HUES64 (cell line): ENCODE results near the gene ZDHHC14.

Source experiments
- H3K27ac ChIP-seq: 2 replicates; pipeline ENCODE4 v1.7.0; 2013; ENCODE audit warnings: low read depth, low read length, inconsistent platforms
- H3K27me3 ChIP-seq: 2 replicates; pipeline ENCODE4 v1.6.1; 2013; ENCODE audit warnings: mild to moderate bottlenecking, low read length; ENCODE audit not compliant: insufficient read depth
- H3K36me3 ChIP-seq: 2 replicates; pipeline ENCODE4 v1.6.1; 2013; ENCODE audit warnings: mild to moderate bottlenecking, low read length; ENCODE audit not compliant: insufficient read depth
- H3K4me1 ChIP-seq: 2 replicates; pipeline ENCODE4 v1.6.1; 2013; ENCODE audit warnings: mild to moderate bottlenecking, low read length, moderate library complexity; ENCODE audit not compliant: insufficient read depth
- H3K4me3 ChIP-seq: 2 replicates; pipeline ENCODE4 v1.5.1; 2013; ENCODE audit warnings: mild to moderate bottlenecking, low read length, moderate library complexity
- H3K9ac ChIP-seq: 2 replicates; pipeline ENCODE4 v1.6.1; 2013; ENCODE audit warnings: mild to moderate bottlenecking, low read depth, low read length
- H3K9me3 ChIP-seq: 2 replicates; pipeline ENCODE4 v1.6.1; 2013; ENCODE audit warnings: low read depth, low read length; ENCODE audit not compliant: insufficient read depth
- WGBS: fragments of 150-250, 120-280 bp; methylation state at CpG from one replicate; pipeline ENCODE4 v1.1.7; 2013; ENCODE audit warnings: missing lambda C conversion rate; 5-methylcytosine and 5-hydroxymethylcytosine counted together

The ZDHHC14 gene

DNA sequence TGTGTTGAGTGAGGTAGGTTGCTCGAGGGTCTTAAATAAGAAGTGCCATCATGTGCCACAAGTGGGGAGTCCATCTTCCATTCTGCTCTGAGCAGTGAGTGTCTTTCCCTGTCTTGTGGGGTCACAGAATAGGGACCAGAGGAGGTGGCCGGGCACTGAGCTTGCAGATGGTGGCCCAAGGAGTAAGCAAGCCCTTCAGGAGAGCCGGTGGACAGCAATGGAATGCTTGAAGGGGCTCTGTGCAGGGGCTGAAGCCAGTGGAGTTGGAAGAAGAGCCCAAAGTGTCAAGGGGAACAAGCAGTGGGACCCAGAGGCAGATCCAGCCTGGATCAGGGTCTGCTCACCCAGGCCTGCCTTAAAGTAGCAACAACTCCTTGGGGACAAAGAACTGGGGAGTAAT, 228.6 kb downstream of the ZDHHC14 start:
- no peak overlapping the region for H3K27ac ChIP-seq
- peaks cover 19% of the 10 kb centered on the region for H3K4me1 ChIP-seq
- no peaks in the 10 kb centered on the region for H3K27me3 ChIP-seq
- H3K9ac ChIP-seq: no peak overlapping the region
- 95% methylated on average over 3 of the region's 3 CpGs for WGBS
- no peaks in the 10 kb centered on the region for H3K9me3 ChIP-seq
- H3K36me3 ChIP-seq: no peaks in the 10 kb centered on the region
- H3K4me3 ChIP-seq: no peak overlapping the region

DNA sequence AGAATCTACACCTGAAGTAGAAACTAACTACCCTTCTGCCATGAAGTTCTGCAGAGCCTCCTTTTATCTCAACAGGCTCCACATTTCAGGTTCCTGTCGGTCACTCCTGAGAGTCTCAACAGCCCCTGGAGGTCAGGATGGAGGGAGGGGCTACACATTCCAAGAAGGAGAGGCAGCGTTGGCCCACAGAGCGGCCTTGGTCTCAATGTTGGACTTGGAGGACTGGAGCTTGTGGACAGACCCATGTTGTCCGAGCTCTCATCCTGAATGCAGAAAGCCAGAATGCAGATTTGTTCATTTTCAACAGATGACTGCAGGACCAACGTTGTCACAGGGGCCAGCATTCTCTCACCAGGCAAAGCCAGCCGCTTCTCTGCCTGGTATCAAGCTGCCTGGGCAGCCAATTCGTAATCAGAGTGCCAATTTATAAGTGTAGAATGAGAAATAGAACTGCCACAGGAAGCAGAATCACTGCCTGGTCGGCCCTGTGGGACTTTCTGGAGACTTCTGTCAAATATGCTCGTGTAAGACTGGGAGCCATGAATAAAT, 229.5 kb downstream of the ZDHHC14 start:
- no peaks in the 10 kb centered on the region for H3K27me3 ChIP-seq
- no peak overlapping the region for H3K27ac ChIP-seq
- no peaks in the 10 kb centered on the region for H3K36me3 ChIP-seq
- no peaks in the 10 kb centered on the region for H3K9me3 ChIP-seq
- H3K9ac ChIP-seq: no peak overlapping the region
- peaks cover 19% of the 10 kb centered on the region for H3K4me1 ChIP-seq
- no peak overlapping the region for H3K4me3 ChIP-seq
- 88% methylated on average over 9 of the region's 9 CpGs for WGBS

DNA sequence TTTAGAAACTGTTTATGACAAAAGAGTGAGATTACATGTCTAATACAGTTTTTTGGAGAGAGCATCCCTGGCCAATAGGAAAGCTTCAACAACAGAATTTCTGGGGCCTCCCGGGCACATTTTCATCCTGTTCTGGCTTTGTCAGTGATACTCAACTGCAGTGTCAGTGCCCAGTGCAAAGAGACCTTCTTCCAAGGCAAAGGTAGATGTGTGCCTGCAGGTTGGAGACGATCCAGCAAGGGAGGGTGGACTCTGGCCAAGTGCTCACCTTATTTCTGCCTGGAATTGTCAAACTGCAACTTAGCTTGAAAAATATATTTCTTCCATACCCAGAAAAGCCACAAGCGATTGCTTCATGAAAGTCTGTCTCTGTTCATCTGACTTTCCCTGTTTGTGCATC, 230.4 kb downstream of the ZDHHC14 start:
- Histone ChIP-seq H3K27ac (no peak overlapping the region), H3K9ac (no peak overlapping the region), H3K4me3 (no peak overlapping the region), H3K9me3 (no peaks in the 10 kb centered on the region), H3K27me3 (no peaks in the 10 kb centered on the region), H3K4me1 (peaks cover 18% of the 10 kb centered on the region), H3K36me3 (no peaks in the 10 kb centered on the region)
- 94% methylated on average over 3 of the region's 3 CpGs for WGBS

DNA sequence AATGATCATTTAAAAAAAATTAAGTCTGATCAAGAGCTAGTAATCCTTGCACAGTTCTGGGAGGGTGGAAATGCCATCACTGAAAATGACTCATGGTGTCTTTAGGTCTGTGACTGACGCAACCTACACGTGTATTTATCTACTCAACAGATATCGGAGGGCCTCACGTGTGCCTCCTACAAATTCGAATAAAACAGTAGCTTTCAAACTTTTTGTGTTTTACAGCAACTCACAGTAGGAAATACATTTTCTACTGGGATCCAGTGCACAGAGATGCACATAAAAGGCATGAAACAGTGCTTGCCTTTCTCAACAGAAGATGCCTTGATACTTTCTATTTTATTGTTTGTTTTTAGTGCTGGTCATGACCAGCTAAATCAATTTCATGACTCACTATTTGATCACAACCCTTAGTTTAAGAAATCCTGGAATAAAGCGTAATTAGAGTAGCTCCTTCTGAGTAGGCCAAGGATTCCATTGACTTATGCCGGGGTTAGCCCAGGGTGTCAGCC, 232.1 kb downstream of the ZDHHC14 start:
- Histone ChIP-seq H3K9me3 (no peaks in the 10 kb centered on the region), H3K27me3 (no peaks in the 10 kb centered on the region), H3K4me3 (no peak overlapping the region), H3K36me3 (no peaks in the 10 kb centered on the region), H3K27ac (no peak overlapping the region), H3K9ac (no peak overlapping the region), H3K4me1 (peaks cover 2% of the 10 kb centered on the region; the same call in 1 of the 2 replicates)
- WGBS: 93% methylated on average over 7 of the region's 7 CpGs

DNA sequence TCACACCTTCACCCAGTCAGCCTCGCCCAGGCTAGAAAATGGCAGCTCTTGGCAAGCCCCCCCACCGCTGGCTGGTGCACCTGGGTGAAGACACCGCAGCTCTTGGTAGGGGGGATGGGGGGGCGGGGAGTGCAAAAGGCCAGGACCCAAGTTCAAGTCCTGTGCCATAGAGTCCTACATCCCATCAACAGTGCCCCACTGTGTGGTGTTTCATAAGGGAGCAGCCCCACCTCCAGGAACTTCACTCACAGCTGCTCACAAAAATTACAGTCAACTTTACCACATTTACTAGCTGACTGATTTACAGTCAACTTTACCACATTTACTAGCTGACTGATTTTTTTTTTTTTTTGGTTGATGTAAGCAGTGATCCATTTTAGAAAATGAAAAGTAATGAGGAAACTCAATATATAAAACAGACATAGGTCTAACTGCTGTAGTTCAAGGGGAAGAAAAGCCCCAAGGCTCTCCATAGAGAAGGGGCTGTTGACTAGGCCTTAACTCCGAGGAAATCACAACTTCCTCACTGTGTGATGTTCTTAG, 233.1 kb downstream of the ZDHHC14 start:
- Histone ChIP-seq H3K36me3 (no peaks in the 10 kb centered on the region), H3K9ac (no peak overlapping the region), H3K27ac (no peak overlapping the region), H3K4me1 (no peaks in the 10 kb centered on the region), H3K27me3 (no peaks in the 10 kb centered on the region), H3K4me3 (no peak overlapping the region), H3K9me3 (no peaks in the 10 kb centered on the region)
- 90% methylated on average over 4 of the region's 5 CpGs for WGBS

DNA sequence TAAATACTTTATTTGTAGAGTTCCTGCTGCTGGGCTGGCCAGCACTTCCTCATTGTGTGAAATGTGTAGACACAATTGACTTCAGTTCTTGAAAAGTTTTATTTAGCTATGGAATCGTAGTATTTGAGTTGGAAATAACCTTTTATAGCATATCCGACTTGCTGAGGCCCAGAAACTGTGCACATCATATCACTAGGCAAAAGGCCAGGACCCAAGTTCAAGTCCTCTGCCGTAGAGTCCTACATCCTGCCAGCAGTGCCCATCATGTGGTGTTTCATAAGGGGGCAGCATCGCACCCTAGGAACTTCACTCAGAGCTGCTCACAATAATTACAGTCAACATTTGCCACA, 234.4 kb downstream of the ZDHHC14 start:
- Histone ChIP-seq H3K36me3 (no peaks in the 10 kb centered on the region), H3K4me1 (no peaks in the 10 kb centered on the region), H3K9ac (no peak overlapping the region), H3K4me3 (no peak overlapping the region), H3K27me3 (no peaks in the 10 kb centered on the region), H3K27ac (no peak overlapping the region), H3K9me3 (no peaks in the 10 kb centered on the region)
- 87% methylated on average over 4 of the region's 4 CpGs for WGBS

DNA sequence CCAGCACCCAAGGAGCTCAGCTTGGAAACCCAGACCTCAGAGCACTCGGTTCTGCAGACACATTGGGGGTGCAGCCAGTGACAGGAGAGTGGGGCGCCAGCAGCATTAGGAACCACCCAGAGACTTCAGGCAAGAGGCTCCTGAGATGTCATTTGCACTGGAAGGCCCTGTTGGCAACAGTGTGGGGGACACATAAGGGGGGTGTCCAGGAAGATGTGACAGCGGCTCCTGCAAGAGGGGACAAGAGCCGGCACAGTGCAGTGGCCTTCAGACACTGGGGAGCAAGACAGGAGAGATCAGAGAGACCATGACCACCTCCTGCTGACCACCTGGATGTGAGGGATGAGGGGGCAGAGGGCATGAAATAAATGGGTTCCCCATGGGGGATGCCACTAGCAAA, 235.0 kb downstream of the ZDHHC14 start:
- Histone ChIP-seq H3K36me3 (no peaks in the 10 kb centered on the region), H3K9ac (no peak overlapping the region), H3K4me1 (no peaks in the 10 kb centered on the region), H3K4me3 (no peak overlapping the region), H3K27ac (no peak overlapping the region), H3K9me3 (no peaks in the 10 kb centered on the region), H3K27me3 (no peaks in the 10 kb centered on the region)
- WGBS: 93% methylated on average over 4 of the region's 4 CpGs

DNA sequence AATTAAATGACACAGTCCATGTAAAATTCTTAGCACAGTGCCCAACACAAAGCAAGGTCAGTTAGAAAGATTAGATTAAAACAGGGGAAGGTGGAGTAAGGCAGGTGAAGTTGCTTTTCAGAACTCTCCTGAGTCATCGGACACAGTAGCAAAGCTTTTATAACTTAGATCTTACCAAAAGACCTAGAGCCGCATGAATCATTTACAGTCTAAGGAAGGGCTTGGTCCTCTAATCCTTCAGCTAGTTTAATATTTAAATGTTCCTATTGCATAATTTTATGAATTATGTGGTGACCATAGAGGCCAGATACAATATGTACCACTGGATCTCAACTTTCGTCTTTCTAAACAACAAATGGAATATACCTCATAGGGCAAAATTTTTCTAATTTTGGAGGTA, 240.0 kb downstream of the ZDHHC14 start:
- Histone ChIP-seq H3K9ac (no peak overlapping the region), H3K36me3 (no peaks in the 10 kb centered on the region), H3K4me3 (no peak overlapping the region), H3K27me3 (no peaks in the 10 kb centered on the region), H3K9me3 (no peaks in the 10 kb centered on the region), H3K27ac (no peak overlapping the region), H3K4me1 (peaks cover 2% of the 10 kb centered on the region; the same call in 1 of the 2 replicates)
- 98% methylated on average over 3 of the region's 3 CpGs for WGBS

DNA sequence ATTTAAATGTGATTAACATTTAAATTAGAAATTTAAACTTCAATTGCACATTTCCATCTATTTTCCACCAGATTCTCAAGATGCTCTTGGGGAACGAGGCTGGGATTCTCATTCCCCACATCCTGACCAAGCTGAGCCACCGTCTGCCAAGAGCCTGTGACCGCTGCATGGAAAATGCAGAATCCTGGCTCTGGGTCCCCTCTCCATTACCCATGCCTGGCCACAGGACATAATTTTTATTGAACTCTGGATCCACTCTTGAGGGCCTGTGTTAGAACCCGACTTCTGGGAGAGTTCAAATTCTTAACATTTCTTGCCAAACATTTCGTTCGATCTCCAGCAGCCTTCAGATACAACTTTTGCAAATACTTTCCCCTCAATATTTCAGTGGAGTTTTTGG, 240.4 kb downstream of the ZDHHC14 start:
- Histone ChIP-seq H3K36me3 (no peaks in the 10 kb centered on the region), H3K9ac (no peak overlapping the region), H3K4me3 (no peak overlapping the region), H3K9me3 (no peaks in the 10 kb centered on the region), H3K4me1 (peaks cover 2% of the 10 kb centered on the region; the same call in 1 of the 2 replicates), H3K27ac (no peak overlapping the region), H3K27me3 (no peaks in the 10 kb centered on the region)
- 93% methylated on average over 6 of the region's 6 CpGs for WGBS

DNA sequence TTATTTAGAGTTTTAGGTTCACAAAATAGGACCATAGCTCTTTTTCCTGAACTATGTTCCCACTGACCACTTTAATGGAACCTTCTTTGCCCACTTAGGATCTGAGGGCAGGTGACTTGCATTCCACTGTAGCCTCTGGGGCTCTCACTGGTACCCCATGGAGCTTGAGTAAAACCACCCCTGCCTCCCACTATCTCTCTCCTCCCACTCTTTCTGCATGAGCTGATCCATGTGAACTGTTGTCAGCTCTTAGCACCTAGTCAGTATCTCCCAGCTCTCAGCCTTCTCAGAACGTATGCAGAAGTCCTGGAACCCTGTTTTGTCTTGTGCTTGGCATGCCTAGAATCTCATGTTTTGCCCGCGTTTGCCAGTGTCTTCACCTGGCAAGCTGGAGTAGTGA, 241.4 kb downstream of the ZDHHC14 start:
- WGBS: 93% methylated on average over 3 of the region's 3 CpGs
- H3K9ac ChIP-seq: no peak overlapping the region

DNA sequence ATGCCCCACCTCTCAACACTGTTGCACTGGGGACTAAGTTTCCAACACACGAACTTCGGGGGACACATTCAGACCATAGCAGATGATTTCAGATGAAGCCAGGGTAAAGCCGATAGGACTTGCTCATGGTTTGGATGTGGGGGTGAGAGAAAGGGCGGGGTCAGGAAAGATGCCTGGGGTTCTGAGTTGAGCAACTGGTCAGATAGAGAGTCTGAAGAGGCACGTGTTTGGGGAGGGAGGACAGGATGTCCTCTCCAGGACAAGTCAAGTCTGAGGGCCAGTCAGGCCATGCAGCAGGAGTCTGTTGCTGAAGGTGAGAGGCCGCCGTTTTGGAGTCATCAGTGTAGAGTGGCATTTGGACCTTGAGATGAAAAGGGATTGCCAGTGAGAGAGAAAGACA, 244.1 kb downstream of the ZDHHC14 start:
- 90% methylated on average over 7 of the region's 7 CpGs for WGBS
- no peak overlapping the region for H3K9ac ChIP-seq

More for the DNA sequence above, 241.4 kb downstream of the ZDHHC14 start:
- no peaks in the 10 kb centered on the region for H3K36me3 ChIP-seq
- H3K27me3 ChIP-seq: no peaks in the 10 kb centered on the region
- no peak overlapping the region for H3K4me3 ChIP-seq
- no peak overlapping the region for H3K27ac ChIP-seq
- H3K4me1 ChIP-seq: peaks cover 2% of the 10 kb centered on the region; the same call in 1 of the 2 replicates
- no peaks in the 10 kb centered on the region for H3K9me3 ChIP-seq

DNA sequence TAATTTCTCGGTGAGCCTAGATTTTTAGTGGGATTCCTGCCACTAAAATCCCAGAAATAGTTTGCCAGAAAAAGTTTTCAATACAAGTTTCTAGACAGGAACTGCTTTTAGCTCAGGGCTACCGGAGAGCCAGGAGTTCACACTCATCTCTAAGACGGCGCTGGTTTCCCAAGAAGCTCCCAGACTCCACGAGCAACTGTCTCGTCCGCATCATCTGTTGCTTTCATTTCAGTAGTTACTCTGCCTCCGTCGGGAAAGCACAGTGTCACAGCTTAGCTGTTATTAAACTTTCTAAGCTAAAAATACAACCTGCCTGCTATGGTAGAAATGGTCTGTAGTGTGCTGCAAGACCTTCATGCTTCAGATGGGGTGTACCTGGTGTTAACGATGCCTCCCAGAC, 244.8 kb downstream of the ZDHHC14 start:
- Histone ChIP-seq H3K27me3 (no peaks in the 10 kb centered on the region), H3K27ac (no peak overlapping the region), H3K4me3 (no peak overlapping the region), H3K36me3 (no peaks in the 10 kb centered on the region), H3K4me1 (peaks cover 17% of the 10 kb centered on the region), H3K9ac (no peak overlapping the region), H3K9me3 (no peaks in the 10 kb centered on the region)
- 86% methylated on average over 10 of the region's 10 CpGs for whole genome bisulfite sequencing

More for the DNA sequence above, 244.1 kb downstream of the ZDHHC14 start:
- no peak overlapping the region for H3K27ac ChIP-seq
- H3K9me3 ChIP-seq: no peaks in the 10 kb centered on the region
- no peak overlapping the region for H3K4me3 ChIP-seq
- peaks cover 17% of the 10 kb centered on the region for H3K4me1 ChIP-seq
- no peaks in the 10 kb centered on the region for H3K27me3 ChIP-seq
- H3K36me3 ChIP-seq: no peaks in the 10 kb centered on the region
